ENCODE measurements around the gene DUSP14.

The DUSP14 gene

GRCh38 chr17:37518826-37519225 is 29.1 kb downstream of the DUSP14 start:
- no peak for DNase-seq

- DNase-seq, result no peak
Measured at GRCh38 chr17:37519251-37519985, 29.7 kb downstream of the DUSP14 start.

GRCh38 chr17:37520174-37520573 is 30.5 kb downstream of the DUSP14 start:
- no peak for DNase-seq

- no peak for DNase-seq
Measured at GRCh38 chr17:37521821-37522220, 32.1 kb downstream of the DUSP14 start.

GRCh38 chr17:37523715-37524219 is 34.1 kb downstream of the DUSP14 start:
- DNase-seq, result no peak

- DNase-seq, result no peak
Measured at GRCh38 chr17:37527249-37527851, 37.7 kb downstream of the DUSP14 start.

GRCh38 chr17:37530420-37530819 is 40.7 kb downstream of the DUSP14 start:
- DNase-seq, result no peak

GRCh38 chr17:37532756-37533155 is 43.1 kb downstream of the DUSP14 start:
- no peak for DNase-seq

GRCh38 chr17:37535906-37536305 is 46.2 kb downstream of the DUSP14 start:
- DNase-seq, result no peak

- no peak for DNase-seq
Measured at GRCh38 chr17:37538981-37539659, 49.4 kb downstream of the DUSP14 start.

GRCh38 chr17:37541880-37542660 is 52.4 kb downstream of the DUSP14 start:
- DNase-seq, result no peak

- DNase-seq, result no peak
Measured at GRCh38 chr17:37543637-37544052, 54.0 kb downstream of the DUSP14 start.

GRCh38 chr17:37545486-37545885 is 55.8 kb downstream of the DUSP14 start:
- no peak for DNase-seq

GRCh38 chr17:37546302-37546701 is 56.6 kb downstream of the DUSP14 start:
- DNase-seq, result no peak

- no peak for DNase-seq
Measured at GRCh38 chr17:37547986-37548385, 58.3 kb downstream of the DUSP14 start.

GRCh38 chr17:37551788-37552187 is 62.1 kb downstream of the DUSP14 start:
- no peak for DNase-seq

GRCh38 chr17:37553401-37553966 is 63.8 kb downstream of the DUSP14 start:
- no peak for DNase-seq

- DNase-seq, result no peak
Measured at GRCh38 chr17:37555386-37555785, 65.7 kb downstream of the DUSP14 start.

GRCh38 chr17:37557482-37557881 is 67.8 kb downstream of the DUSP14 start:
- no peak for DNase-seq

GRCh38 chr17:37558299-37558698 is 68.6 kb downstream of the DUSP14 start:
- DNase-seq, result no peak

- DNase-seq, result no peak
Measured at GRCh38 chr17:37562016-37562745, 72.5 kb downstream of the DUSP14 start.

All from 8988T (cell line).